ENCODE data around the gene PUM2.

GRCh38 chr2:20282916-20283592 is 67.6 kb downstream of the PUM2 start:
- TF ChIP-seq CTCF (IDR thresholded peaks at IDR 0.05; ENCODE audit: low read length) (no peak), EZH2 (optimal IDR thresholded peaks at IDR 0.05; ENCODE audit: low read depth, low read length) (no peak), EZH2phosphoT487 (IDR thresholded peaks at IDR 0.05; ENCODE audit: low read length) (no peak)

Measured in MM.1S (cell line).